ENCODE data around the gene SYTL3. TPM values are rescaled to one million over a fixed set of nuclear protein-coding genes. Genes with fewer than 3 reads are reported as not detected.

The SYTL3 gene
- total RNA-seq, 5 donors from 2014 or later (not counting 1 experiment from before 2014, with no cell fraction given): 14.4 to 45.6 (median 22.9) TPM

- peak overlapping the region; percentile 74 to 89 for H3K27ac Mint-ChIP-seq
- H3K4me3 ChIP-seq (ENCODE audit: control insufficient read depth in 1 of 2, extremely low read depth in 1 of 2, low read length in 1 of 2): peak overlapping the region in 1 of 2 donors; percentile 56
- peaks cover 48% of the 10 kb centered on the region for H3K36me3 Mint-ChIP-seq
- ChIA-PET POLR2A (interaction anchor here (0.6 to 1.4 kb wide), 5 partner anchors 14 to 34 kb away, joined by 3 to 5 read pairs (median 4); partner anchors contain the start of gene SYTL3 (in 1 of the 2)), CTCF (interaction anchor here in 1 of 2 donors (5.7 kb wide), 1 partner anchor 27 kb away, joined by 85 read pairs; no protein-coding TSS in a partner anchor)
- H3K27me3 ChIP-seq (replicated peaks in 1 of 2; ENCODE audit: control insufficient read depth in 2 of 2, extremely low read depth in 1 of 2, insufficient read depth in 2 of 2, low read length in 1 of 2): no peaks in the 10 kb centered on the region
- 78% methylated on average over 7 of the region's 11 CpGs for WGBS (ENCODE audit: insufficient coverage)
- H3K36me3 ChIP-seq (ENCODE audit: control insufficient read depth in 2 of 2, extremely low read depth in 1 of 2, insufficient read depth in 1 of 2, low read length in 1 of 2): peaks cover 4 to 62% of the 10 kb centered on the region in 2 donors
- DNase-seq: no peak
- H3K4me1 Mint-ChIP-seq: peaks cover 38 to 60% (median 53%) of the 10 kb centered on the region in 3 donors
- H3K9me3 Mint-ChIP-seq: no peaks in the 10 kb centered on the region
- H3K9me3 ChIP-seq: no peaks in the 10 kb centered on the region
- no peaks in the 10 kb centered on the region for H3K27me3 Mint-ChIP-seq
- no peak overlapping the region for H3K27ac ChIP-seq (ENCODE audit: low read length)
- H3K4me3 Mint-ChIP-seq: peak overlapping the region; percentile 71 to 81 (median 76)
- no peak for ATAC-seq (replicated peaks in 1 of 4)
- H3K4me1 ChIP-seq (ENCODE audit: control insufficient read depth in 1 of 2, extremely low read depth in 1 of 2, insufficient read depth in 2 of 2, low read length in 2 of 2): peaks cover 21 to 27% of the 10 kb centered on the region in 2 experiments
These were observed 13.8 kb downstream of the SYTL3 start for GRCh38 chr6:158663625-158664165.

DNA sequence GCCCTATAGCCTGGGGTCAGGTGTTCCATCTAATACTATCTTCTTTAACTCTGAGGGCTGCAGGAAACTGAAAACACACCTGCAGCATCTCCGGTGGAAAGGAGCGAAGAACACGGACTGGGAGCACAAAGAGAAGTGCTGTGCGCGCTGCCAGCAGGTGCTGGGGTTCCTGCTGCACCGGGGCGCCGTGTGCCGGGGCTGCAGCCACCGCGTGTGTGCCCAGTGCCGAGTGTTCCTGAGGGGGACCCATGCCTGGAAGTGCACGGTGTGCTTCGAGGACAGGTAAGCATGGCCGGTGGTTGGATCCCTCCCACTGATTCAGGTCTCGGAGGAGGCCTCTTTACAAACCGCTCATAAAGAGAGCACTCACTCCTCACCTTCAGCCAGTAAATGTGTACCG, 15.5 kb downstream of the SYTL3 start:
- Histone ChIP-seq H3K27me3 (replicated peaks in 1 of 2; ENCODE audit: control insufficient read depth in 2 of 2, extremely low read depth in 1 of 2, insufficient read depth in 2 of 2, low read length in 1 of 2) (no peaks in the 10 kb centered on the region), H3K36me3 (ENCODE audit: control insufficient read depth in 2 of 2, extremely low read depth in 1 of 2, insufficient read depth in 1 of 2, low read length in 1 of 2) (peaks cover 4 to 68% of the 10 kb centered on the region in 2 donors), H3K4me1 (ENCODE audit: control insufficient read depth in 1 of 2, extremely low read depth in 1 of 2, insufficient read depth in 2 of 2, low read length in 2 of 2) (peaks cover 14 to 24% of the 10 kb centered on the region in 2 experiments), H3K4me3 (ENCODE audit: control insufficient read depth in 1 of 2, extremely low read depth in 1 of 2, low read length in 1 of 2) (peak overlapping the region in 1 of 2 donors; percentile 36), H3K9me3 (no peaks in the 10 kb centered on the region), H3K27ac (ENCODE audit: low read length) (no peak overlapping the region)
- ChIA-PET POLR2A (interaction anchor here in 1 of 2 donors (0.6 to 1.4 kb wide), 2 partner anchors 22 to 387 kb away, joined by 6 to 8 read pairs; no protein-coding TSS in a partner anchor), CTCF (interaction anchor here in 1 of 2 donors (0.8 kb wide), 1 partner anchor 26 kb away, joined by 3 read pairs; no protein-coding TSS in a partner anchor)
- Mint-ChIP-seq H3K4me1 (peaks cover 33 to 56% (median 54%) of the 10 kb centered on the region in 3 donors), H3K27me3 (no peaks in the 10 kb centered on the region), H3K36me3 (peaks cover 55% of the 10 kb centered on the region), H3K4me3 (peak overlapping the region in 2 of 3 donors; percentile 41 to 81), H3K9me3 (no peaks in the 10 kb centered on the region), H3K27ac (peak overlapping the region in 1 of 2 donors; percentile 83)
- ATAC-seq (replicated peaks in 1 of 4) (no peak), DNase-seq (no peak)
- 94% methylated on average over 14 of the region's 18 CpGs for WGBS (ENCODE audit: insufficient coverage)

- H3K36me3 ChIP-seq (ENCODE audit: control insufficient read depth in 2 of 2, extremely low read depth in 1 of 2, insufficient read depth in 1 of 2, low read length in 1 of 2): peaks cover 4 to 65% of the 10 kb centered on the region in 2 donors
- H3K4me1 Mint-ChIP-seq: peaks cover 24 to 46% (median 44%) of the 10 kb centered on the region in 3 donors
- no peaks in the 10 kb centered on the region for H3K27me3 ChIP-seq (replicated peaks in 1 of 2; ENCODE audit: control insufficient read depth in 2 of 2, extremely low read depth in 1 of 2, insufficient read depth in 2 of 2, low read length in 1 of 2)
- no peak overlapping the region for H3K4me3 ChIP-seq (ENCODE audit: control insufficient read depth in 1 of 2, extremely low read depth in 1 of 2, low read length in 1 of 2)
- peak overlapping the region in 1 of 2 donors; percentile 1 for H3K27ac Mint-ChIP-seq
- no peaks in the 10 kb centered on the region for H3K9me3 Mint-ChIP-seq
- H3K36me3 Mint-ChIP-seq: peaks cover 55% of the 10 kb centered on the region
- ChIA-PET CTCF (no interaction called here), POLR2A (interaction anchor here in 1 of 2 donors (0.6 to 1.4 kb wide), 2 partner anchors 20 to 466 kb away, joined by 3 to 6 read pairs; no protein-coding TSS in a partner anchor)
- H3K27ac ChIP-seq (ENCODE audit: low read length): no peak overlapping the region
- no peaks in the 10 kb centered on the region for H3K9me3 ChIP-seq
- H3K4me3 Mint-ChIP-seq: no peak overlapping the region
- WGBS (ENCODE audit: insufficient coverage): 90% methylated on average over 11 of the region's 14 CpGs
- H3K27me3 Mint-ChIP-seq: no peaks in the 10 kb centered on the region
- DNase-seq (no peak), ATAC-seq (replicated peaks in 1 of 4) (no peak)
- H3K4me1 ChIP-seq (ENCODE audit: control insufficient read depth in 1 of 2, extremely low read depth in 1 of 2, insufficient read depth in 2 of 2, low read length in 2 of 2): peaks cover 4 to 15% of the 10 kb centered on the region in 2 experiments
These were observed 16.9 kb downstream of the SYTL3 start for GRCh38 chr6:158666628-158667359.

DNA sequence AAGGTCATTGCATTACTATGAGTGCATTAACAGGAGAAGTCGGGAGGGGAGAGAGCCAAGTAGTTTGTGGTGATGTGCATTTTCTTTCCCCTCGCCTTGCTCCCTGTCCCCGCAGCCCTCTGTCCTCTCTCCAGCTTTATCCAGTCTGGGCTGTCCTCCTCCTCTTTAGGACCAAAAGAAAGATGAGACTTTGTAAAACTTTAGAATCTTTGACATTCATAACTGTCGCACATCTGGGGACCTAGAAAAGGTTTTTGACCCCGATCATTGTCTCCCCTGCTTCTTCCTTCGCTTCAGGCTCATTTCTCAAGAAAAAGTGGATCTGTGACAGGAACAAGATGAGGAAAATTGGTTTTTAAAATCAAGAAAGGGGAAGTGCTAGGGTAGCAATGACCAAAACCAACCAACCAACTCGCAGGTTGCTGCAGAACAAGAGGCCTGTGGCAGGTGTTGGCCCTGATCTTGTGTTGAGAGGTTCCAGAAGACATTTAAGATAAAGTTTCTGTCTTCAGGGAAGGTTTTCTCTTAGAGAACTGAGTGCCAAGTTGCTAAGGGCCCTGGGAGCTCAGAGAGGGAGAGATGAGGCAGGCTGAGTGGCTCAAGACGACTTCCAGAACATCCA, 17.6 kb downstream of the SYTL3 start:
- Mint-ChIP-seq H3K4me3 (no peak overlapping the region), H3K27me3 (no peaks in the 10 kb centered on the region), H3K9me3 (no peaks in the 10 kb centered on the region), H3K4me1 (peaks cover 21 to 44% (median 42%) of the 10 kb centered on the region in 3 donors), H3K36me3 (peaks cover 51% of the 10 kb centered on the region), H3K27ac (peak overlapping the region in 1 of 2 donors; percentile 1)
- no peak for ATAC-seq (replicated peaks in 1 of 4)
- WGBS (ENCODE audit: insufficient coverage): 100% methylated on average over 2 of the region's 8 CpGs
- no peaks in the 10 kb centered on the region for H3K9me3 ChIP-seq
- H3K36me3 ChIP-seq (ENCODE audit: control insufficient read depth in 2 of 2, extremely low read depth in 1 of 2, insufficient read depth in 1 of 2, low read length in 1 of 2): peaks cover 4 to 58% of the 10 kb centered on the region in 2 donors
- no peak for DNase-seq
- H3K27me3 ChIP-seq (replicated peaks in 1 of 2; ENCODE audit: control insufficient read depth in 2 of 2, extremely low read depth in 1 of 2, insufficient read depth in 2 of 2, low read length in 1 of 2): no peaks in the 10 kb centered on the region
- CTCF ChIA-PET: no interaction called here
- POLR2A ChIA-PET: interaction anchor here in 1 of 2 donors (0.5 kb wide), 1 partner anchor 10 kb away, joined by 3 read pairs; no protein-coding TSS in a partner anchor
- no peak overlapping the region for H3K27ac ChIP-seq (ENCODE audit: low read length)
- H3K4me3 ChIP-seq (ENCODE audit: control insufficient read depth in 1 of 2, extremely low read depth in 1 of 2, low read length in 1 of 2): no peak overlapping the region
- H3K4me1 ChIP-seq (ENCODE audit: control insufficient read depth in 1 of 2, extremely low read depth in 1 of 2, insufficient read depth in 2 of 2, low read length in 2 of 2): peaks cover 4 to 10% of the 10 kb centered on the region in 2 experiments

- no peak overlapping the region for H3K4me3 Mint-ChIP-seq
- DNase-seq (no peak), ATAC-seq (replicated peaks in 1 of 4) (no peak)
- no peak overlapping the region for H3K27ac ChIP-seq (ENCODE audit: low read length)
- POLR2A ChIA-PET: interaction anchor here in 1 of 2 donors (1.0 kb wide), 1 partner anchor 19 kb away, joined by 9 read pairs; the partner anchor contains the start of gene SYTL3
- CTCF ChIA-PET: interaction anchor here (0.5 to 1.1 kb wide), 3 partner anchors 9 to 22 kb away, joined by 3 to 5 read pairs (median 3); no protein-coding TSS in a partner anchor
- no peaks in the 10 kb centered on the region for H3K27me3 Mint-ChIP-seq
- peak overlapping the region in 1 of 2 donors; percentile 29 for H3K27ac Mint-ChIP-seq
- H3K9me3 Mint-ChIP-seq: no peaks in the 10 kb centered on the region
- peaks cover 4 to 47% of the 10 kb centered on the region in 2 donors for H3K36me3 ChIP-seq (ENCODE audit: control insufficient read depth in 2 of 2, extremely low read depth in 1 of 2, insufficient read depth in 1 of 2, low read length in 1 of 2)
- no peaks in the 10 kb centered on the region for H3K27me3 ChIP-seq (replicated peaks in 1 of 2; ENCODE audit: control insufficient read depth in 2 of 2, extremely low read depth in 1 of 2, insufficient read depth in 2 of 2, low read length in 1 of 2)
- no peaks in the 10 kb centered on the region for H3K9me3 ChIP-seq
- H3K4me1 ChIP-seq (ENCODE audit: control insufficient read depth in 1 of 2, extremely low read depth in 1 of 2, insufficient read depth in 2 of 2, low read length in 2 of 2): peaks cover 0 to 2% of the 10 kb centered on the region in 2 experiments
- no peak overlapping the region for H3K4me3 ChIP-seq (ENCODE audit: control insufficient read depth in 1 of 2, extremely low read depth in 1 of 2, low read length in 1 of 2)
- peaks cover 44% of the 10 kb centered on the region for H3K36me3 Mint-ChIP-seq
- WGBS (ENCODE audit: insufficient coverage): 98% methylated on average over 5 of the region's 7 CpGs
- H3K4me1 Mint-ChIP-seq: peaks cover 17 to 35% (median 32%) of the 10 kb centered on the region in 3 donors
These were observed 18.9 kb downstream of the SYTL3 start for GRCh38 chr6:158668707-158669103.

All from T-cell (primary cell).